ELR (cell line): ENCODE results near the gene PCED1B.
"Not testable (repeated sequence)": the region's sequence is repeated elsewhere in the genome, so short reads cannot be mapped to it uniquely, and the experiment has no call there.

Experiments used
- DNase-seq: peaks from one replicate; pipeline ENCODE4 v3.0.0-alpha.2; 2015; ENCODE audit warnings: low read depth

The PCED1B gene

GRCh38 chr12:47079468-47079980 is at the start of gene PCED1B, which contains the start of gene AMIGO2:
PCED1B (plus strand) TSS chr12:47079621; CDS start chr12:47235064, 155,443 bp downstream.
AMIGO2 (minus strand) TSS chr12:47079959; CDS start chr12:47079002, 957 bp downstream.
- DNase-seq: peak; percentile 82

DNA sequence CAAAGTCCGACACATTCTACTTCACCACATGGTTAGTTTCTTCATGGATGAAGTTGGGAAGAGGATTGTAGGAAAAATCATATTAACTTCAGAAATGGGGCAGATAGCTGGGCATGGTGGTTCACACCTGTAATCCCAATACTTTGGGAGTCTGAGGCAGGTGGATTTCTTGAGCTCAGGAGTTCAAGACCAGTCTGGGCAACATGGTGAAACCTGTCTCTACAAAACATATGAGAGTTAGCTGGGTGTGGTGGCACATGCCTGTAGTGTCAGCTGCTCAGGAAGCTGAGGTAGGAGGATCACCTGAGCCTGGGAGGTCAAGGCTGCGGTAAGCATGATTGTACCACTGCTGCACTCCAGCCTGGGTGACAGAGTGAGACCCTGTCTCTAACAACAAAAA is 49.5 kb upstream of the PCED1B start:
- no peak for DNase-seq

DNA sequence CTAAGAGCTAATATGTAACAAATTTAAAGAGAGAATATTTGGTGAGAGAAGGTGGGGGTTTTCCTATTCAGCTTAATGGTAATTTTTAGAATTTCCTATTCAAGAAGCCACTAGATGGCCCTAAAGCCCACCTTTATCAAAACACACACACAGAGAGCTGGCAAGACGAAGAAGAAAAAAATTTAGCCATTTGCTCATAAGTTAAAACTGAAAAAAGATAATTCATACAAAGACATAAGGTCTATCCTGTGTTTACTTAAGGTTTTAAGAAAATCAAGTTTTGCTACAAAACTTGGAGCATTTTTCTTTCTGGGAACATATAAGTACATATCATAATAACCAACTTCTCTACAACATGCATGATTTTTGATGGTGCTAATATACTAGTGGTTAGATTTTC is 46.8 kb upstream of the PCED1B start:
- peak; percentile 77 for DNase-seq

- DNase-seq: no peak
Measured at GRCh38 chr12:47033081-47033480, 46.3 kb upstream of the PCED1B start.

DNA sequence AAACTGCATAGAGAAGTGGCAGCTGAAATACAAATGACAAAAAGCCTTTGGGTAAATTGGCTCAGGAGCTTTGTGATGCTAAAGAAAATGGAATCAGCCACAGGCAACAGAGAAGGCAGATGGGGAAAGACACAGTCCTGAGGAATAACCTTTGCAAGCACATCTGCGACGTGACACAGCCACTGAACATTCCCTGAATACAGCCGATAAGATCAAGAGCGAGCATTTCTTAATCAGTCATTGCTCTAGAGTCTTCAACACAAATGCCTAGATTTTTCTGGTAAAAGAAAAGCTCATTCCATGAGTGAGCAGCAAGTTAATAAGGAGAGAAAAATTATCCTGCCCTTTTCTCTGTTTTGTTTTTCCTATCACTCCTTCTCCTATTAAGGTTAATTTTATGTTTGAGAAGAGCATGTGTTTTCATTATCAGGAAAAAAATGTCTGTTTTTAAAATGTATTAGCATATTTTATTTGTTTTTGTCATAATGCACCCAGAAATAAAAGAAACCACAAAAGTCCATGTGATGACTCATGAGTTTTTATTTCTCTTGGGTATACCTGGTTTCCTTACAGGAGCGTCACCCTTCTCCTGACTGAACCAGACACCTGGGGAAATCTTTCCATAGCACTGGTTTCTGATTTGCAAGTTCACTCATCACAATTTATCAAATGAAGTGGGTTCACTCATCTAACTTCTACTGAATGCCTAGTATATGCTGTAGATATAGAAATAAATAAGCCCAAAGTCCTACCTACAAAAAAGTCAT is 45.4 kb upstream of the PCED1B start:
- peak; percentile 21 for DNase-seq

- DNase-seq: no peak
Measured at GRCh38 chr12:47034661-47035060, 44.8 kb upstream of the PCED1B start.

- no peak for DNase-seq
Measured at GRCh38 chr12:47035484-47035883, 43.9 kb upstream of the PCED1B start.

DNA sequence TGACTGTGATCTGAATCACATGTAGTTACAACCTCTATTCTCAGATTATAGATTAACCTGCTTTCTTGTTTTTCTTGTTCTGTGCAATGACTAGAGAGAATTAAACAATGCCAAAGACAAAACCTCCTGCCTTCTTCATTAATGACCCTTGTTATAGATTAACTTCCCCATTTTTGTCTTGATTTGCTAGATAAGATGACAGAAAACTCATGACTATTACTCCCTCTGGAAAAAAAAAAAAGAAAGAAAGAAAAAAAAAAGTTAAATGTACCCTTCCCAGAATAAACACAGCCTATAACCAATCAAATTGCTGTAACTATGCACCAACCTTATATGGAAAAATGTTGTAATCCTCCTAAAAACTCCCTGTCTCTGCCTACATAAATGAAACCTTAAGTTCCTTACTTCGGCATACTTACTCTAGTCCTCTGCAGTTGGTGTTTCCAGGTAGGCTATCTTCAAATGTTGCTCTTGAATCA is 41.1 kb upstream of the PCED1B start:
- DNase-seq: no peak

DNA sequence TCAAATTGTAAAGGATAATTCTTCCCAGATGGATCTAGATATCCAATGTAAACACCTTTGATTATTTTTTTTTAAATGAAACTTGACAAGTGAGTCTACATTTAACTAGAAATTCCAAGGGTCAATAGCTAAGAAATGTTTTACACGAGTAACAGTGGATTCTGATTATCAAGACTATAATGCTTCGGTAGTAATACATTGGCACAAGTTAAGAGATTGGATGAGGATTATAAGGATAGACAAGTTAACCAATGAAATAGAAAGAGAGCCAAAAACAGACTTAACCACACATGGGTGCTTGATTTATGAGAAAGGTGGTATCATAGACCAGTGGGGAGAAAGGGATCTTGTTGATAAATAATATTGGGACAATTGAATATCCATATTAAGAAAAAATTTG is 40.3 kb upstream of the PCED1B start:
- DNase-seq: no peak

DNA sequence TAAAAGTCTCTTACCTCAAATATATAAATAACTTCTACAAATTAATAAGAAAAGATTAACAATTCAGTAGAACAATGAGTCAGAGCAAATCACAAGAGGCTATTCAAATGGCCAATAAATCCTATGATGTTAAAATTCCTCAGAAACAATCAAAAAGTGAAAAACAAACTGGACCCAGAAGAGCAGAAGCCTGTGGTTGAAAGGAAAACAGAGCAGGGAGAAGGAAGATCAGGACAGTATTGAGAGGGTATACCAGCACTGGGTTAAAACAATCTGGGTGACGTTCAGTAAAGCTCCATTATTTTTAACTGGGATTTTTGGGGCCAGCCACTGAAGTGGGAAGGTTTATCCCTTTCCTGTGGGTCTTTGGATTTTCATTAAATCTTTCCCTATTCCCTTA is 39.7 kb upstream of the PCED1B start:
- no peak for DNase-seq

GRCh38 chr12:47041327-47041726 is 38.1 kb upstream of the PCED1B start:
- no peak for DNase-seq

GRCh38 chr12:47048541-47048940 is 30.9 kb upstream of the PCED1B start:
- DNase-seq: no peak

DNA sequence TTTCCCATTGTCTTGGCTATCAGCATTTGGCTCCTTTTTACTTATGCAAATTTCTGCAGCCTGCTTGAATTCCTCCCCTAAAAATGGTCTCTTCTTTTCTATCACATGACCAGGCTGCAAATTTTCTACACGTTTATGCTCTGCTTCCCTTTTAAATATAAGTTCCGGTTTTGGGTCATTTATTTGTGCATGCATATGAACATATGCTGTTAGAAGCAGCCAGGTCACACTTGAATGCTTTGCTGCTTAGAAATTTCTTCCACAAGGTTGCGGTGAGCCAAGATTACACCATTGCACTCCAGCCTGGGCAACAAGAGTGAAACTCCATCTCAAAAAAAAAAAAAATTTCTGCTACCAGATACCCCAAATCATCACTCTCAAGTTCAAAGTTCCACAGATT is 28.1 kb upstream of the PCED1B start:
- not testable (repeated sequence) for DNase-seq

DNA sequence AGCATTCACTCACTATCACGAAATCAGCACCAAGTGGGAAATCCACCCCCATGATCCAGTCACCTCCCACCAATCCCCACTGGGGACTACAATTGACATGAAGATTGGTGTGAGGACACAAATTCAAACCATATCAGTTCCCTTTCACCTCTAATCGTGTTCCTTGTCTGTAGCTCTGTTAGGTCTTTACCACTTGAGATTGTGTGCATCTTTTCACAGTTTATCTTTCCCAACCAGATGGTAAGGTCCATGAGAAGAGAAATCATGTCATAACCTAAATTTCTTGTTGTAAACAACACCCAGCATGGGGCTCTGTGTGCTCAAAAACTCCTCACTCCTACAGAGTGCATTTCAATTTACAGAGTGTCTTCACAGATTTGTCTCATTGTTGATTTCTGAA is 27.1 kb upstream of the PCED1B start:
- DNase-seq: no peak

DNA sequence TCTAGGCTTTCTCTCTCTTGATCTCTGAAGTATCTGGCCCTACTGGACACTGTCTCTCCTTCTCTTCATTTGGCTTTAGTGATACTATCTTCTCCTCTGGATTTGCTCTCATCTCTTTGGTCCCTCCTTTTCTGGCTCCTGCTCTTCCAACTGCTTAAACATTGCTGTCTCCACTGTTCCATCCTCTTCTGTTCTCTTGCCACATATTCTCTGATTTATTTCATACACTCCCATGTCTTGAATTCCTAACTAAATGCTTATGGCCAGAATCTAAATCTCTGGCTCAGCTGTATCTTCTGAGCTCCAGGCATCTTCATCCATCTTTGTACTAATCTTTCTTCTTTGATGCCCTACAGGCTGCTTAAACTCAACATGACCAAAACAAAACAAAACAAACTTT is 25.5 kb upstream of the PCED1B start:
- no peak for DNase-seq

- no peak for DNase-seq
Measured at GRCh38 chr12:47054659-47055058, 24.8 kb upstream of the PCED1B start.

DNA sequence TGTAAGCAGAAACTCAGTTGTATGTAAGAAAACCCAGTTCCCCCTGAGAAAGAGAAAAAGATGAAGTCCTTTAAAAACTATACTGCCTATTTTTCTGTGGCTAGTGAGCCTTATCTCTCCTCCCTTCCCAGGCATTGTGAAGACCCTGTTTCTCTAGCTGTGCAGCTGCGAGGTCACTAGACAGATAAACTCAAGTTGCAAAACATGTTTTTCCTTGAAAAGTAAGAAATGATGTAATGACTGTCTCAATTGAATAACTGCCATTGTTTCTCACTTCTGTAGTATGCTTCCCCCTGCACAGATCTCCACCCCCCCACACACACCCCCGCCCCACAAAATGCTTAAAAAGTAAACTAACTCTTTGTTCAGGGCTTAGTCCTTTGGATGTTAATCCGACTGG is 23.6 kb upstream of the PCED1B start:
- not testable (repeated sequence) for DNase-seq

DNA sequence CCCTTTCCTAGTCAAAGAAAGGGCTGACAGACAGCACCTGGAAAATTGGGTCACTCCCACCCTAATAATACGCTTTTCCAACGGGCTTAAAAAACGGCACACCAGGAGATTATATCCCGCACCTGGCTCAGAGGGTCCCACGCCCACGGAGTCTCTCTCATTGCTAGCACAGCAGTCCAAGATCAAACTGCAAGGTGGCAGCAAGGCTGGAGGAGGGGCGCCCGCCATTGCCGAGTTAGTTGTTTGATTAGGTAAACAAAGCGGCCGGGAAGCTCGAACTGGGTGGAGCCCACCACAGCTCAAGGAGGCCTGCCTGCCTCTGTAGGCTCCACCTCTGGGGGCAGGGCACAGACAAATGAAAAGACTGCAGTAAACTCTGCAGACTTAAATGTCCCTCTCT is 22.5 kb upstream of the PCED1B start:
- DNase-seq: not testable (repeated sequence)

- not testable (repeated sequence) for DNase-seq
Measured at GRCh38 chr12:47058640-47059039, 20.8 kb upstream of the PCED1B start.

GRCh38 chr12:47065546-47065945 is 13.9 kb upstream of the PCED1B start:
- DNase-seq: no peak

DNA sequence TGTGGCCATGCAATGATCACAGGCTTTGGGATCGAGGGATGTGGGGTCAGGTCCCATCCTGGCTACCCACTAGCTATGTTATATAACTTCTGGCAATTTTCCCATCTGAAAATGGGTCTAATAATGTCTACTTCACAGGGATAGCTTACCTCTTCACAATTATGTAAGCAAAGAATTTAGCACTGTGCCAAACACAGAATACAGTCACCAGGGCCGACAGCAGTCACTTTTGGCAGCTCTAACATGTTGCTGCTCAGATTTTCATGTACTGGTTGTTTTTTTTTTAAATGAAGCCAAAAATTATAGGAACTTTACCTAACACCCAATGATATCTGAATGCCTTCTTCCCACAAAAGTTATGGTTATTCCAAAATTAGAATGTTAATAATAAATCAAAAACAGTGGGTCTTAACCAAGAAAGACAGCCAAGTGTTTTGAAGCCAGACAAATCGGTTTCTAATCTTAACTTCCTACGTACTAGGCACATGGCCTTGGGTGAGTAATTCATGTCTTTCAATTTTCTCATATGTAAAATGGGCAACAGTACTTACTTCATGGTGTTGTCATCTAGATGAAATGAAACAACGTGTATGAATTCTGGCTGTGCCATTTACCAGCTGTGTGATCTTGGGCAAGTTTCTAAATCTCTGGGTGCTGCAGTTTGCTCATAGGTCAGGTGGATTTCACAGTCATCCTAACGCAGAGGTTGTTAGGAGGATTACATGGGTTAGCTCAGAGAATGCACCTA is 13.0 kb upstream of the PCED1B start:
- no peak for DNase-seq

- DNase-seq: no peak
Measured at GRCh38 chr12:47067176-47067575, 12.2 kb upstream of the PCED1B start.
